OCI-LY7 (cell line): ENCODE measurements around the gene ZSCAN32.

Experiments used
- EZH2phosphoT487 ChIP-seq: fragments of 200-600 bp; sonication (generic); IDR thresholded peaks from 2 replicates; pipeline ENCODE4 v1.6.1; 2018; ENCODE audit warnings: low read depth, borderline replicate concordance, mild to moderate bottlenecking, mixed run types, antibody characterized with exemption, low read length, moderate library complexity, mixed read lengths
- TF ChIP-seq, protein P1 (sequence below): fragments of 200-600 bp; sonication (generic); conservative IDR thresholded peaks from 2 replicates; pipeline ENCODE4 v1.5.1; 2014; ENCODE audit warnings: mild to moderate bottlenecking, antibody characterized with exemption, low read length, moderate library complexity, mixed read lengths

- TF ChIP-seq, protein P1, sequence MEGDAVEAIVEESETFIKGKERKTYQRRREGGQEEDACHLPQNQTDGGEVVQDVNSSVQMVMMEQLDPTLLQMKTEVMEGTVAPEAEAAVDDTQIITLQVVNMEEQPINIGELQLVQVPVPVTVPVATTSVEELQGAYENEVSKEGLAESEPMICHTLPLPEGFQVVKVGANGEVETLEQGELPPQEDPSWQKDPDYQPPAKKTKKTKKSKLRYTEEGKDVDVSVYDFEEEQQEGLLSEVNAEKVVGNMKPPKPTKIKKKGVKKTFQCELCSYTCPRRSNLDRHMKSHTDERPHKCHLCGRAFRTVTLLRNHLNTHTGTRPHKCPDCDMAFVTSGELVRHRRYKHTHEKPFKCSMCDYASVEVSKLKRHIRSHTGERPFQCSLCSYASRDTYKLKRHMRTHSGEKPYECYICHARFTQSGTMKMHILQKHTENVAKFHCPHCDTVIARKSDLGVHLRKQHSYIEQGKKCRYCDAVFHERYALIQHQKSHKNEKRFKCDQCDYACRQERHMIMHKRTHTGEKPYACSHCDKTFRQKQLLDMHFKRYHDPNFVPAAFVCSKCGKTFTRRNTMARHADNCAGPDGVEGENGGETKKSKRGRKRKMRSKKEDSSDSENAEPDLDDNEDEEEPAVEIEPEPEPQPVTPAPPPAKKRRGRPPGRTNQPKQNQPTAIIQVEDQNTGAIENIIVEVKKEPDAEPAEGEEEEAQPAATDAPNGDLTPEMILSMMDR, result no peak
- no peak for TF ChIP-seq EZH2phosphoT487
Measured at GRCh38 chr16:3364774-3365427, 35.9 kb downstream of the ZSCAN32 start.
